ENCODE results near the gene NUDCD2.

Gene NUDCD2, protein sequence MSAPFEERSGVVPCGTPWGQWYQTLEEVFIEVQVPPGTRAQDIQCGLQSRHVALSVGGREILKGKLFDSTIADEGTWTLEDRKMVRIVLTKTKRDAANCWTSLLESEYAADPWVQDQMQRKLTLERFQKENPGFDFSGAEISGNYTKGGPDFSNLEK

DNA sequence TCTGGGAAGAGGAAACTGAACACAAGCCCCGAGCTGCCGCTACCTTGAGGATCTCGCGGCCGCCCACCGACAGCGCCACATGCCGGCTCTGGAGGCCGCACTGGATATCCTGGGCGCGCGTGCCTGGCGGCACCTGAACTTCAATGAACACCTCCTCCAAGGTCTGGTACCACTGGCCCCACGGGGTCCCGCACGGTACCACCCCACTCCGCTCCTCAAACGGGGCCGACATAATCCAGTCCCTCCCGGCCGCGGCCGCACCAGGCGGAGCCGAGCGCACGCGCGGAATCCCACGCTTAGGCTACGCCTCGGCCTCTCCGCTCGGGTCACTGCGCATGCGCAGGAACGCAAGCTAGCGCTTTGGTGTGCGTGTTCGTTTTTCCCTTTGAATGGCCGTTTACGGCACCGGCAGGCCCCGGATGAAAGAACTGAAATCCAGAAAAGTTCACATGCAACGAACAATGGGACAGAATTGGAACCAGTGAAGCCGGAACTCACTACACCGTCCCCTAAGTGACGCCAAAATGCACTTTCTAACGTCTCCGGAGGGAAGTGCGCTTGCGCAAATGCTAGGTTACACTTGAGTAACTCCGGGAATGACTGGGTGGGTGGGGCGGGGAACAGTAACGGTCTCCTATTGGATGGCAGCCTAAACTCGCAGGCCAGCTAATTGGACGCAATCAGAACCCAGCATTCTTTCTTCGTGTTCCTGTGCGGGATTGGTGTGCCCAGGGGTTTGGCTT, at the start of gene NUDCD2:
Gene NUDCD2 (minus strand): TSS at position 284 of the 743 bp plus-strand sequence. CDS start 52 bp downstream, at position 232.
- TF ChIP-seq GATA2 (IDR thresholded peaks at IDR 0.05; ENCODE audit: low read depth, low read length) (no peak), GATA3 (IDR thresholded peaks at IDR 0.05; ENCODE audit: low read depth, low read length) (no peak)

DNA sequence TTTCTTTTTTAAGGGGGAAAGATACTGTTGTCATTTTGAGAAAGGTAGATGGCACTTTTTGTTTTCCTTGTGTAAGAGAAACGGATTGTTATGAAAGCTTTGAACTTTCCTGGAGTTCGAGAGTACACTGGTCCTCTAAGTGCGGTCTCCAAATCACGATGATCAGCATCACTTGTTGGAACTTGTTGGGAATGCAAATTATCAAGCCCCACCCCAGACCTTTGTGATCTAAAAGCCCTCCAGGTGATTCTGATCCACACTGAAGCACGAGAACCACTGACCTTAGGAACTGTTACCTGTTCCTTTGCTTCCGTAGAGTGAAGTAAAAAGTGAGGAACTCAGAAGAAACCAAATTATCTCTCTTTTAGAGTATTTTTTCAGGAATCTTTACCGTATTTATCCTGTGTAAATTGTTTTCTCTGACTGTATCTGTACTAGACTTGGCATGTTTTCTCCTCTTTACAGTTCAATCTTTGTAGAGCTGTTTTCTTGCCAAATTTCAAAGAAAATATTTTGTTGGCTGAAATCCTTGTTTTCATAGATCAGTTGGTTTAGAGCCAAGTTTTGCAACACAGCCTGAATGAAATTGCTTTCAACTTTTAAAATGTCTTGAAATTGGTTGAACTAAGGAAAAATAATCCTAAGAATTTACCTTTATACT, 49.5 kb upstream of the NUDCD2 start:
- no peak for TF ChIP-seq GATA2 (IDR thresholded peaks at IDR 0.05; ENCODE audit: low read depth, low read length)
- no peak for TF ChIP-seq GATA3 (IDR thresholded peaks at IDR 0.05; ENCODE audit: low read depth, low read length)

DNA sequence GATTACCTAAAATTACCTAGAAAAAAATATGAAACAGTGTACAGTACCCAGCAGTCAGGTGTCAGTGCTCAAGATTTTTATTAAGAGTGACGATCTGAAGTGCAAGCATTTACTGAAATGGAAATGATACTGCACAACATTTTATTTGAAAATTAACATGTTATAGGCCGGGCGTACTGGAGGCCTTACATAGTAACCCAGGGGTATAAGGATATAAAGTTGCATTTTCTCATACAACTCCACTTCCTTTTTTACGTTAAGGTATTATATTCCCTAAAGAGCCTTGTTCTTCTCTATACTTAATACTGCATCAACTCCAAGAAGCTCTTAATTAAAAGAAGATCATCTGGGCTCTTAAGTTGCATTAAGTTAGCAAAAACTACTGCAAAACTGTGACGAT, 48.9 kb upstream of the NUDCD2 start:
- TF ChIP-seq GATA3 (IDR thresholded peaks at IDR 0.05; ENCODE audit: low read depth, low read length) (no peak), GATA2 (IDR thresholded peaks at IDR 0.05; ENCODE audit: low read depth, low read length) (no peak)

DNA sequence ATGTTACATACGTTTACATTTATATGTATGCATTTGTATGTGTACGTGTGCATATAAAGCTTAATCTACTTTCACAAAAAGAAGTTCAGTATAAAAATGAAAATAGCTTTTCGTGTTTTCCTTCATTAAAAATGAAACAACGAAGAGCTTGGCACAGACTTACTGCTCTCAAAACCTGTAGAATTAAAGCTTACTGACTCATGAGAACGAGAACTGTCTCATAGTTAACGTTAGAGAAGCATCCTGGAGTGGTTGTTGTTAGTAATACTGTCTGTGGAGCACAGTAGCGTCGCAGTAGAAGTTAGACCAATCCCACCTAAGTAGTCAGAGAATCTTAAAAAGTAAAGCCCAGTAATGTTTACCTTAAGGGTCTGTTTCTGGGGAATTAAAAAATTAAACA, 46.8 kb upstream of the NUDCD2 start:
- no peak for TF ChIP-seq GATA2 (IDR thresholded peaks at IDR 0.05; ENCODE audit: low read depth, low read length)
- no peak for TF ChIP-seq GATA3 (IDR thresholded peaks at IDR 0.05; ENCODE audit: low read depth, low read length)

DNA sequence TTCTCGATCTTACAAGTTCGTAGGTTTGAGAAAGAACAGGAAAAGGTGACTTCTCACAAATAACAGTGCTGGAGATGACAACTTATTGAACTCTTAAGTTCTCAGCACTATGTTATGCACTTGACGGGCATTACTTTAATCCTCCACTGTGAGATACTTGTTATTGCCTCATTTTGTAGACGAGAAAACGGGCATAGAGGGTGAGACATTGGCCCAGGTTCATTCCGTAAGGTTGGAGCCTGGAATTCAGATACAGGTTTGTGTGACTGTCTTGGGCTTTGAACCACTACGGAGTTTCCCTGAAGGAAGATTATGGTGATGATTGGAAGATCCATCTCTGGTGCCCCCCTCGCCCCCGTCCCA, 46.2 kb upstream of the NUDCD2 start:
- TF ChIP-seq GATA2 (IDR thresholded peaks at IDR 0.05; ENCODE audit: low read depth, low read length) (no peak), GATA3 (IDR thresholded peaks at IDR 0.05; ENCODE audit: low read depth, low read length) (no peak)

DNA sequence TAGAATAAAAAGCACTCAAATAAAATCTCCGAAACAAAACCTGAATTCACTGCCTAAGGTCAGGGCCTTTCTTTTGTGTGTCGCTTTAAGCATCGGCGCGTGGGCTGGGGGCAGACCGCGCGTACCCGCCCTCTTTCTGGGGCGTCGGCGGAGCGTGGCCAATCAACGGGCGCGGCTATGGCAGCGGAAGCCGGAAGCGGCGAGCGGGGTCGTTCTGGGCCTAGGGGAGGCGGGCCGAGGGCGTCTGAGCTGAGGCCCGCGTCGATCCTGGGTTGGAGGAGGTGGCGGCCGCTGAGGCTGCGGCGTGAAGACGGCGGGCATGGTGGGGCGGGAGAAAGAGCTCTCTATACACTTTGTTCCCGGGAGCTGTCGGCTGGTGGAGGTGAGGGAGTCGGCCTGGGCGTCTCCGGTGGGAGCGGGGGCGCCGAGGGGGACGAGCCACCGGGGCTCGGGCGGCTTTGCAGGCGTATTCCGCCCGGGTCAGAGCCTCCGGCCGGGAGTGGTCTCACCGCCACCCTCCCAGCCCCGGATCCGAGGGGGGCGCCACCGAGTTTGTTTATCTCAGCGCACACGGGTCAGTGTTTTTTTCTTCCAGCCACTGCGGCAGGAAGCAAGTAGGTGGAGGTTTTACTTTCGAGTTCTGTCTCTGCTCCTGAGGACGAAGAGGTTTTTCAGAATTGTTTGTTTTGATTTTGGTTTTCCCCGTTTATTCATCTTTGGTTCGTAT, 45.6 kb upstream of the NUDCD2 start, which contains the start of gene MAT2B:
Gene MAT2B (plus strand): TSS at position 252 of the 727 bp plus-strand sequence. CDS start 68 bp downstream, at position 320.
- no peak for TF ChIP-seq GATA3 (IDR thresholded peaks at IDR 0.05; ENCODE audit: low read depth, low read length)
- TF ChIP-seq GATA2 (IDR thresholded peaks at IDR 0.05; ENCODE audit: low read depth, low read length), result no peak

DNA sequence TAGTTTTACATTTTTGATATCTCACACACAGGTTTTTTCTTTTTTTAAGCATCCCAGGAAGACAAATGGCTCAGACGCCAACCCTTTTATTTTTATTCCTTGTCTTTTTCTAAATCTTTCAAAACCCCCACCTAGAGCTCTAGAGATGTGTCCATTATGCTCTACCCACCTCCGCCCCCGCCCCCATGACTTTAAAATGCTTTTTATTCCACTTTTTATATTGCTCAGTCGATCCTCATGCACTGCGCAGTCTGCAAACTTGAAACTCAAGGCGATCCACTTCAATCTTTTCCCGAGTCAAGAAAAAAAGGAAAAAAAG, 45.1 kb upstream of the NUDCD2 start:
- TF ChIP-seq GATA3 (IDR thresholded peaks at IDR 0.05; ENCODE audit: low read depth, low read length) (no peak), GATA2 (IDR thresholded peaks at IDR 0.05; ENCODE audit: low read depth, low read length) (no peak)

DNA sequence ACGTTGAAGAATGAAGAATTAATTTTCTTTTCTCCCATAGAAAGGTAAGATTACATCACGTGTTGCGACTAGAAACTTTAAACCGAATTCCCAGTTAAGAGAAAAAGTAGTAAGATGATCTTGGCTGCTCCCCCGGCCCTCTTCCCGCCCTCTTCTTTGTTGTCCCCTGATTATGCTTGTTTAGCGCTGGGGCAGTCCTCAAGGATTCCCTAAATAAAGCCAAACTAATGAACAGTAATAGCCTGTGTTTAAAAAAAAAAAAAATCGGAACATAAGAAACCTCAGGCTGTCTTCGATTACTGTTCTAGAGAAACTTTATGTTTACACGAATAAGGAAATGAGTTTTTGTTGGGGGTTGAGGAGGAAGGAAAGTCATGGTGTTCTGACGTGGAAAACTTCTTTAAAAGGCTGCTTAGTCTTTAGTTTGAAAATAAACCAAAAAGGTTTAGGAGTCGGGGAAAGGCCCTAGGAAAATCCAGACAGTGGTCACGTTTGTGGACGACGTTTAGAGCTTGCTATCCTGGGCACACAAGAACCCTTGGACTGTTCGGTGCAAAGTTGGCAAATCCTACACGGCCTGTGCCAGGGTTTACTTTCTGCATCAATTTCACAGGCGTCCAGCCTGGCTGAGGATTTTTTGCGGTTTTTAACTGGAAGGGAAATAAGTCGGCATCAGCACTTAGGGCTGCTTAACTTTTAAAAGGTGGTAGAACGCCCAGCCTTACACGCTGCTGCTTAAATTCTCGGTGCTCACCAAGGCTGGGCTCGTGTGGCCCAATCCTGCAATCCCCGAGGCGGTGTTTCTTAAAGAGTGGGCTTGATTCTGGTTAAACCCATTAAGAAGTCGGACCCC, 44.4 kb upstream of the NUDCD2 start:
- no peak for TF ChIP-seq GATA3 (IDR thresholded peaks at IDR 0.05; ENCODE audit: low read depth, low read length)

DNA sequence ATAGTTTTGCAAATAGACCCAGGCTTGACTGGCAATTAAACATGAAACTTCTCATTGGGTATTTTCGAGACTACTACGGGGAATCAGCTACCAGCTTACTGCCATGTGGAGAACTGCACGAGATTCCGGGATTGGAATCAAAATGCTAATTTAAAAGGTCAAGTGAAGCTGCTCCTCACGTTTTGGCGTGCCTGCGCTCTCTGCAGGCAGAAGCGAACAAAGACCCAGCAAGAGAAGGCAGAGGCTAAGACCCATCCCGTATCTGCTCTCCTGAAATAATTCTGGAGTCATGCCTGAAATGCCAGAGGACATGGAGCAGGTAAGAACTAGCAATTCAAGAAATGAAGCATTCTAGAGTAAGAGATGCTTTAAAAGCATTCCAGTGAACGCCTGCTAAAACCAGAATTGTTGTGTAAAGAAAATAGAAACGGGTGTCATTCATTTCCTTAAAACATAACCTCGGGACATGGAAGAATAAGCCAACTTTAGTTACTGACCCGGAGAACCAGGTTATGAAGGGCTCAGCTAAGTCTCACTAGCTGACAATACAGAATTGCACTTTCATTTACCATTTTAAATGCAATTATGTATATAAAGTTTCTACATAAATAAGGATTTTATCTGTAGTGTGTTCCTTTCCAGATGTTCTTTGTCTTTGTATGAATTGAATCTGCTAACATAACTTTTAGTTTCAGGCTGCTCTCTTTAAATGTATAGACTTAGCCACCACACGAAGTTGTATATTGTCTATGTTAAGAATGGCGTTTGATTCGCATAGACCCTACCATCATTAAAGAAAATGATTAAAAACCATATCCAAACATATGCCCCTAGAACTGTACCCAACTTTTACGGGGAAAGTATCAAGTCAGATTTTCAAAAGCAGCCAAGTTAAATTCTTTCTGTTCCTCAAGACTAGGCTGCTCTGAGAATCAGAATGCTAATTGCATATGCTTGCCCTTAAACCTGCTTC, 43.5 kb upstream of the NUDCD2 start:
- TF ChIP-seq GATA2 (IDR thresholded peaks at IDR 0.05; ENCODE audit: low read depth, low read length) (no peak), GATA3 (IDR thresholded peaks at IDR 0.05; ENCODE audit: low read depth, low read length) (no peak)

DNA sequence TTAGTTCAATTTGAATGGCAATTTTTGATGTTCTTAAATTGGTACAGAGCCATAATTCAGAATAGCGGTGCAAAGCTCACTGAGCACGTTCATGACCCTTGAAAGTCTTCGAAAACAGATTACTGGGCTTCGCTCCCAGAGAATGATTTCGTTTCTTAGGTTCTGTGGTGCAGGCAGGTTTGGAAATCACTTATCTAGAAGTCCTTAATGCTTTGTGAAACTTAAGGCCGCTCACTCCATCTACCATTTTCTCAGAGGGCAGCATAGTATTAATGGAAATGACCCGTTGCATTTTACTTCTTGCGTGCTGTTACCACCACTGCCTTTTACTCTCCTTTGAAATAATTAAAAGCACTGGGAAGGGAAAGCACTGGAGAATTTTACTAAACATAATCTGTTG, 42.6 kb upstream of the NUDCD2 start:
- no peak for TF ChIP-seq GATA2 (IDR thresholded peaks at IDR 0.05; ENCODE audit: low read depth, low read length)
- TF ChIP-seq GATA3 (IDR thresholded peaks at IDR 0.05; ENCODE audit: low read depth, low read length), result no peak

DNA sequence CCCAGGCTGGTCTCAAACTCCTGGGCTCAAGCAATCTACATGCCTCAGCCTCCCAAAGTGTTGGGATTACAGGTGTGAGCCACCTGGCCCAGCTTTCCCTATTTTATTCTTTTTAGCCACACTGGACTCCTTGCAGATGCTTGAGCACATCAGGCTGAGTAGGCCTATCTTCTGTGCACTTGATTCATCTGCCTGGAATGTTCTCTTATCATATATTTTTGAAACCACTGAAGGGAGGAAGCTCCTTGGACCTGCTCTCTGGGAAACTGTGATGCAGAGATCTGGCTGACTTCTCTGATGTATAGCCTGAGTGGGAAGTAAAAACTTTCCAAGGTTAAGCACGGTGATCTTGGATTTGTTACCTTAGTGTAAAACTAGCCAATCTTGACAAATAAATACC, 39.0 kb upstream of the NUDCD2 start:
- TF ChIP-seq GATA3 (IDR thresholded peaks at IDR 0.05; ENCODE audit: low read depth, low read length) (no peak), GATA2 (IDR thresholded peaks at IDR 0.05; ENCODE audit: low read depth, low read length) (no peak)

DNA sequence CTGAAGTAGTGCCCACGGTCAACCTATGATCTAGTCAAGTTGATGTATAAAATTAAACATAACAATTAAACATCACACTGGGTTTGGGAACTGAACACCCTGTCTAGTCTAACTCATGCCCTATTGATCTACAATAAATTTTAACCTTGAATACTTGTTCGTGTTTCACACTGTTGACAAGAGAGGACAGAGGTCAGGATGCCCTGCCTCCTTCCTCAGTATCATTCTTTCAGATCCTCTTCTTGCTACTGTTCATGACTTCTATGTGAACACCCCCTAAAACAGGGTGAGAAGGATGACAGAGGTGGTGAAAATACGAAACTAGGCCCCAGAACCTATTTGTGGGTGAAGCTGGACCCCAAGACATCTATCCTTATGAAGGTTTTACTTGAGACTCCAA, 37.4 kb upstream of the NUDCD2 start:
- TF ChIP-seq GATA2 (IDR thresholded peaks at IDR 0.05; ENCODE audit: low read depth, low read length) (no peak), GATA3 (IDR thresholded peaks at IDR 0.05; ENCODE audit: low read depth, low read length) (no peak)

DNA sequence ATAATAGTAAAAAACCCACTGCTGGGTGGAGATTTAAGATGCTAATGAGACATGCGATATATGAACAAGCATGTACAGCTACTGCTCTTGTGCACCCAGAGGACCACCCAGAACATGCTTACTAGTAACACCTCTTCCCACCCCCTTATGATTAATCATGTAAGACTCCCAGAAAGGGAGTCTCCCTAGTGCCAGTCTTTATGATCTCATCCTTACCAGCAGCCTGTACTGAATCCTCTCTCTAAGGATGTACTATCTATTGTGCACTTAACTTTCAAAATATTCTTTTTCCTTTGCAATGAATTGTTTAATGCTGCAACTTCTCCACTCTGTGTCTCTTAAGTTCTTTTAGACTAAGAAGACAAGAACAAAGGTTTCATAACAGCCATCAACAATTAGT, 36.4 kb upstream of the NUDCD2 start:
- no peak for TF ChIP-seq GATA2 (IDR thresholded peaks at IDR 0.05; ENCODE audit: low read depth, low read length)
- TF ChIP-seq GATA3 (IDR thresholded peaks at IDR 0.05; ENCODE audit: low read depth, low read length), result no peak

Data from SH-SY5Y (cell line).